HL-60/S4 (cell line): ENCODE measurements around the gene DLK1.

Source experiments
- in situ Hi-C: fragments of 300-500 bp; cut with MboI; formaldehyde crosslinking; loops from 2 replicates; pipeline ENCODE4 v1.14.3; 2022; ENCODE audit warnings: low sequenced_read_pairs

DLK1 gene

DNA sequence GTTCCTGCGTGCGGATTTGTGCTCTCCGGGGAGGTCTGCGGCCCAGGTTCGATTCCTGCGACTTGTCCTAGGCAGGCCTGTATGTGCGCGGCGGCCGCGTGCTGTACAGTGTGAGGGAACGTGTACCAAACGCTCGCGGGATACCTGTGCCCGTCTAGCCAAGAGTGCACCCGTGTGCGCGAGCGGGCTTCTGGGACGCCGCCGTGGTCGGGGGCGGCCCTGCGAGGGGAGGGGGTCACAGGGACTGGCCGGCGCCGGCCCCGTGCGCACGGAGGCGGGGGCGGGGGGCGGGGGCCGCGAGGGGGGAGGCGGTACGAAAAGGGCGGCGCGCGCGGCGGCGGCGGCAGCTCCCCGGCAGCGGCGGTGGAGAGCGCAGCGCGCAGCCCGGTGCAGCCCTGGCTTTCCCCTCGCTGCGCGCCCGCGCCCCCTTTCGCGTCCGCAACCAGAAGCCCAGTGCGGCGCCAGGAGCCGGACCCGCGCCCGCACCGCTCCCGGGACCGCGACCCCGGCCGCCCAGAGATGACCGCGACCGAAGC is at the start of gene DLK1:
TSS of gene DLK1 (plus strand) at position 343 of the 536 bp plus-strand sequence. CDS start at position 520, 177 bp downstream.
- in situ Hi-C loops = no loop called here

DNA sequence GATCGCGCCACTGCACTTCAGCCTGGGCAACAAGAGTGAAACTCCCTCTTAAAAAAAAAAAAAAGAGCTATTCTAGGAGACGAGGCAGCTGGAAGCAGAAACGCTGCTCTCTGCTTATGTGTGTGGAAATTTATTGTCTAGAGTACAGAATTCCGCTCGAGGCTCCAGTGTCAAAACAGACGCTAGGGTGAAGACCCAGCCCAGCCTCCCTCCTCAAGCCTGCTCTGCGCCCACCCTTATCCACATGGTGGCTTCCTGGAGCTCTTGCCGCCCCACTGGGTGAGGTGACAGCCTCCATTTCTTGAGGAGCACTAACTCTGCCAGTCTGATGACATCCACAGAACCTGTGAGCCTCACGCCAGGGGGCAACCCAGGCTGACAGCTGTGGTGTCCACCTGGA is 49.5 kb upstream of the DLK1 start:
- in situ Hi-C loops = no loop called here

DNA sequence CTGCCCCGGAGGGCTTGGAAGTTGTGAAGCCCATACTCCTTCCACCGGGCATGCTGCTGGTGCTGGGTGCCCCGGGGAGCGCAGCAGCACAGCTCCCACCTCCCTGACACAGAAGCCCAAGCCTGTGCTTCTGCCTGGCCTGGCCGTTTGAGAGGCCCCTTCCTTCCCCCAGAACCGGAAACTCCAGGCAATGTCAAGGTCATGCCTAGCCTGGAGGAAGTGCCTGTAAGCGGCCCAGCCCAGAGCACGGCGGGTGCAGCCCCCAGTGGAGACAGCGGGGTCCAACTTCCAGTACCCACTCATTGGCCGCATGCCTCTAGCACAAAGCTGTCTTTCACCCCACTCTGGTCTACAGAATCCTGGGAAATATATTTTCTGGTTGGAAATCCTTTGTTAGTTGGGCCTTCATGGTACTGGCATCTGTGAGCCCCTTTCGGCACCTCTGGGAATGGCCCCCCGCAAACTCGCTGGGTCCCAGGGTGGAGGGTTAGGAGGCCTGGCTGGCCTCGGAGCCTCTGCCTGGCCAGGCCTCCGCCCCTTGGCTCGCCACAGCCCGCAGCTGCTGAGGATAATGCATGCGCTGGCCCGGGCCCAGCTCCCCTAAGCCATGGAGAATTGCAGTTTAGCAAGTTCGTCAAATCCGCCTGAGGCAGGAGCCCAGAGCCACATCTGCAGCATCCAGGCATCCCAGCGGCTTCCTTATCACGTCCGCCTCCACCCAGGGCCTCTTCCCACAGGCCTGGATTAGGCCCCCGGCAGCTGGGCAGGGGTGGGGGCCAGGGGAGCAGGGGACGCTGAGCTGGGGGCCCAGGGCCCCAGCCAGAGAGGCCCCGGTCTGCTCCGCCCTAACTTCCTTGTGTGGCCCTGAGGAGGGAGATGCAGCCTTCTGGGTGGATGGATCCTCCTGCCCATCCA is 48.9 kb upstream of the DLK1 start:
- in situ Hi-C loops = no loop called here

DNA sequence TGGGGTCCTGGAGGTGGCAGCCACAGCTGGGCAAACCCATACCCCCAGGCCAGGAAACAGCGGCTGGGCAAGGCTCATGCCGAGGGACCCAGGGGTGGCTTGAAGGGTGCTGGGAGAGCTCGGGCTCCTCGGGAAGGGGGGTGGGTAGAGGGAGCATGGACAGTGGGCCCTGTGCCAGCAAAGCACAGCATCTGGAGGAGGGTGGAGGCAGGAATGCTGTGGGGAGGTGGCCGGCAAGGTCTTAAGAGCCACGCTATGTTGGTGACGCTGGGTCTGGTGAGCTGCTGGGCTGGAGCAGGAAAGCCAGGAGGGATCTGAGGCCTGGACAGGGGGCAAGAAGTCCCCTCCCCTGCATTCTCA is 48.2 kb upstream of the DLK1 start:
- in situ Hi-C loops = no loop called here

DNA sequence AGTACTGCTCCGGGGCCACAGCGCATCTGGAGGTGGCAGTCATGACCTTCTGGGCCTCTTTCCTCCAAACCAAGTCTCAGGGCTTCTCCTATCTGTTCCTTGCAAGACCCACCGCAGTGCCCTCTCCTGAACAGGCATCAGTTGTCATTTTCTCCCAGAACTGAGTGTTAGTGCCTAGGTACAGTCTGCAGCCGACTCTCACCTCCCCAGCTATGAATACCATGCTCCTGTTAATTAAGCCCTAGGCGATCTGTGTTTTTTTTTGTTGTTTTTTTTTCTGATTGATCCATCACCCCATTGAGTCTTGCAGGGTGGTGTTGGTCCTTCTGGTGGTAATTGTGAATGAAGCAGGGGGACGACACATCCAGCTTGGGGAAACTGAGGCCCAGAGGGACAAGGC is 47.5 kb upstream of the DLK1 start:
- in situ Hi-C loops = no loop called here

DNA sequence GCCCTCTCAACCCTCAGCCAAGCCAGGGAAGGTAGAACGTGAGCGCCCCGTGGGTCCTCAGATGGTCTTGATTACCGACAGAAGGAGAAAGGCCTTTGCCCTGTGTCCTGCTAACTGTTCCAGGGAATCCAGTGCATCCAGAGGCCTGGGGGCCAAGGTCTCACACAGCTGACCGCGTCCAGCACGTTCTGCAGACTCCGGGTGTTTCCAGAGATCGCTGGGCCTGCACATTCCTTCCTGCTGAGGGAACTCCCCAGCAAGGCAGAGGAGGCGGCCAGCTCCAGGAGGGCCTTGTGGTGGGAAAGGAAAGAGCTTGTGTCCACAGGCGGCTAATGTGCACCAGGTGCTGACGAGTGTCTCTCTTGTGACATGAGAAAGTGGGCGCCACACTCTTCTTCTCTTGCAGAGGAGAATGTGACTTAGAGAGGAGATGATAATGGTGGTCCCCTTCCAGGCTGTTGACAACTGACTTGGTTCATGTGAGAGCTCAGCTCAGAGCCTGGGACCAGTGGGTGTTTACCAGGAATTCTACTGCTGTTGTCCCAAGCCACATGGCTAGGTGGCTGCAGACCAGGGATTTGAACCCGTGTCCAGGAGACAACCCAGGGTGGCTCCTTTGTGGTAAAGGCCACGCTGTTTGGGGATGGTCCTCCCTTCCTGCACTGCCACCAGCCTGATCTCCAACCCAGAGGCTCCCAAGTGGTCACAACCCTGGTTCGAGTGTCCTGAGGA is 46.8 kb upstream of the DLK1 start:
- in situ Hi-C loops = no loop called here

DNA sequence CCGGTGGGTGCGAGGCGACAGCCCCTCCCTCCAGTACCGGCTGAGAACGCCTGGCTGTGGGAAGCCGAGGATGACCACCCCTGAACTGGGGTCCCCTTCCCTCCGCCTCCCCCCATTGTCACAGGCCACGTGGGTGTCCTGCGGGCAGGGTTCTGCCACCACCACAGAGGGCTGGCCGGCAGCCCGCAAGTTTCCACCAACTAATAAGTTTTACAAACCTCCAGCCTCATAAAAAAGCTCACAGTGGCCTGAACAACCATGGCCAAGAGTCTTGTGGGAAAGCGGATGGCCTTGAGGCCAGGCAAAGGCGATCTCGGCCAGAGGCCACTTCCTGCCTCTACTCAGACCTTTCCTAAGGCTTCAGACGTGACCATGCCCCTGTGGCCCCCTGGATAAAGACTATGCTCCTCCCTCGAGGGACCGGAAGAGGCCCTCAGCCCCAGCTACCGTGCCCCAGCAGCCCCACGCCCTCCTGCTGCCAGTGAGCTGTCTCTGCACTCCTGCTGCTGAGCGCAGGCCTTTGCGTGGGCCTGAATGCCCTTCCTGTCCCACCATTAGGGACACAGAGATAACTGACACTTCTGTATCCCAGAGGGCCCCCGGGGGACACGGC is 46.1 kb upstream of the DLK1 start:
- in situ Hi-C loops = no loop called here

DNA sequence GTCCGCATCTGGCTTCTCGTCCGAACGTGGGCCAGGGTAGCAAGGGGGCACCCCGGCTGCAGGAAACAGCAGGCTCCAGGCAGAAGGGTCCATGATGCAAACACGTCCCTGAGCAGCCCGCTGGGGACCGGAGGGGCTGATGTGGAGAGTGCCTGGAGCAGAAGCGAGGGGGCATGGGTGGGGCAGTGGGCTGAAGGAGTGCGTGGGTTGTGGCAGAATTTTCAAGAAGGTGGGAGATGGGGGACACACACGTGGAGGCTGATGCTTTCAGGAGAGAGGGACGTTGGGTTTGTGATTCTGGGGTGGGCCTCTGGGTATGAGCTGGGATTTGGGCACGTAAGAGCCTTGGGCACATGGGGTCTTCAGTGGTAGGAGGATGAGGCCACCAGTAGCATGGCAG is 45.6 kb upstream of the DLK1 start:
- in situ Hi-C loops = no loop called here

DNA sequence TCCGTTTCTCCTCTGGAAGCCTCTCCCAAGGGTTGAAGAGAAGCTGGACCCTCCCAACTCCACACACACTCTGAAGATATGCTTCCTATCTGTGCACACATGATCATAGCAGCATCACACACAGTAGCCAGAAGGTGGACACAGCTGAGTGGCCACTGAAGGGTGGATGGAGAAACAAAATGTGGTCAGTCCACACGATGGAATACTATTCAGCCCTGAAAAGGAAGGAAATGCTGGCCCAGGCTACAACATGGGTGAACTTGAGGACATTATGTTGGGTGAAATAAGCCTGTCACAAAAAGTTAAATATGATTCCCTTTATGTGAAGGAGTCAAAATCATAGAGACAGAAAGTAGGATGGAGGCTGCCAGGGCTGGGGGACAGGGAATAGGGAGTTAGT is 43.9 kb upstream of the DLK1 start:
- in situ Hi-C loops = no loop called here

DNA sequence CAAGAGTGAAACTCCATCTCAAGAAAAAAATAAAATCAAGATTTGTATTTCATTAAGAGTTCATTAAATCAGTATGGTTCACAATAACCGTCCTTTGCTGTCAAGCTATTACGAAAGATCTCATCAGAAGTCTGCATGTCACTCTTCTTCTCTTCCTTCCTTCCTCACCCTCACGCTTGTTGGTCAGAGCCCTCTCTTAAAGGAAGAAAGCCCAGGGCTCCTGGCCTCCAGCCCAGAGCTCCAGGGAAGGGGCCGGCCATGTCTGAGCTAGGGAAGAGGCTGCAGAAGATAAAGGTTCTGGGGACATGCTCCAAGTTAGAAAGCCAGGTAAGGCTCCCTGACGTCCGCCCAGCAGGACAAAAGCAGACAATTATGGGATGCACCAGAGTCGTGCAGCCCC is 43.1 kb upstream of the DLK1 start:
- in situ Hi-C loops = no loop called here

DNA sequence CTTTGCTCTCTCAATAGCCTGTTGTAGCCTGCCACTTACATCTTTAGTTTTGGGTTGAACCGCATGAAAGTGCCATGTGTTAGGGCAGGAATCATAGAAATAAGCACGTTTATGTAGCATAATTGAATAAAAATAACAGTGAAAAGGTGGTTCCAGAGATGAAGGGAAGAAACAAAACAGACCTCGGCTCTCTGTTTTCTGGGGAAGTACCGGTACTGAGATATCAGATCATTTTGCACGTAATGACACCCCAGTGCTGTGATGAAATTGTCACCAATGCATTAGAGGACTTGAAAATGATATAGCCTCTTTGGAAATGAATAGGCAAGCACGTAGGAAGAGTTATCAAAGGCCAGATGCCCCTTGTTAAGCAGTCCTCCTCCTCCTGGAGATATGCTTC is 42.5 kb upstream of the DLK1 start:
- in situ Hi-C loops = no loop called here

DNA sequence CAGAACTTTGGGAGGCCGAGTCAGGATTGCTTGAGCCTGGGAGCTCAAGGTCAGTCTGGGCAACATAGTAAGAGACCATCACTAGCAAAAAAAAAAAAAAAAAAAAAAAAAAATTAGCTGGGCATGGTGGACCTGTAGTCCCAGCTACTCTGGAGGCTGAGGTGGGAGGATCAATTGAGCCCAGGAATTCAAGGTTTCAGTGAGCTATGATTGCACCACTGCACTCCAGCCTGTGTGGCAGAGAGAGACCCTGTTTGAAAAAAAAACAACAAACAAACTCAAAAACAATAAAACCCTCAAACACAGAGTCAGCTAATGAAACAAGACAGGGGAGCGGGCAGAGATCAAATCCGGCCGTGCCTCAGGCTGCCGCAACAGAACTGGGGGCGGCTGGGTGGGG is 41.7 kb upstream of the DLK1 start:
- in situ Hi-C loops = no loop called here

DNA sequence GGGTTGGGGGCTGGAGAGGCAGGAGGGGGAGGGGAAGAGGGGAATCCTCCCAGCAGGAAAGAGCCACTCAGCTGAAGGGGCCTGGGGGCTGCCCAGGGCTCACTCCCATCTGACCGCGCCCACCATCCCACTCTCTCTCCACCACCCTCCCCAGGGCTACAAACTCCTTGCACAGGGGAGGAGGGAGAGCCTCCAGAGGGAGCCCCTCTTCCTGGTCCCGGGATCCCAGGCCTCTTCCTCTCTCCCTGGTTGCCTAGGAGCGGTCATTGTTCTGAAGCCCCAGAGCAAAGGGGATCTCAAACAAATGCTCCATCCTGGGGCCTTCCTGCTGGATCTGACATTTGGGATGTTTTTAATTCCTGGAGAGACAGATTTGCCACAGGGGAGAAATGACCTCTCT is 39.8 kb upstream of the DLK1 start:
- in situ Hi-C loops = no loop called here

DNA sequence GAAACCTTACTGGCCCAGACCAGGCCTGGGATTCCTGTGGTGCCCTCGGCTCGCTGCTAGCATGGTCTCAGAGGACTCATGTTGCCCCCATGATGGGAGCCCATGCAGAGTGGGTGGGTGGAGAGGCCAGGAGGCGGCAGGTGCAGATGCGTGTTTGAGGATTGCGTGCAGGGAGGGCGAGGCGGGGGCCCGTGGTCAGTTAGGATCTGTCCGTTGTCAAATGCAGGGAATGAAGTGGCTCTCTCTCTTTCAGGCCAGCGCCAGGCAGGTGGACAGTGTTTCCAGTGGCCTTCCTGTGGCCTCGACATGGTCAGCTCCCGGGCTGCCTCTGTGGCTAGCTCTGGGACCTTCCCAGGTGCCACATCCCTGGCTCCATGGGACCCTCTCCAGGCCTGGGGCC is 39.3 kb upstream of the DLK1 start:
- in situ Hi-C loops = no loop called here

DNA sequence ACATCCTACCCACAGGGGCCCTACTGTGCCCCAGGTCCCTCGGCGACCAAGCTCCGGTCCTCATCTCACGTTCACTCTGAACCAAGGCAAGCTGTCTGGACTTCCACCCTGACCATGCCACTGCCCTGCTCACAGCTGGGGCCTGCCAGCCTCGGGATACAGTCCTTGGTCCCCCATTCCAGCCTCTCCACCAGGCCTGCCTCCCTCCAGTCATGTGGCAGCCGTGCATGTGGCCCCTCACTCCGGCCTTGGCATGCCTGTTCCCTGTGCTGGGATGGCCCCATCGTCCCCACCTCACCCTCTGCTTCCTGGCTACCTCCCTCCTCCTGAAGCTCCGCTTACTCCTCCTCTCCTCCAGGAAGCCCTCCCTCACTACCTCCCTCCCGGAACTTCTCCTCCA is 38.6 kb upstream of the DLK1 start:
- in situ Hi-C loops = no loop called here

DNA sequence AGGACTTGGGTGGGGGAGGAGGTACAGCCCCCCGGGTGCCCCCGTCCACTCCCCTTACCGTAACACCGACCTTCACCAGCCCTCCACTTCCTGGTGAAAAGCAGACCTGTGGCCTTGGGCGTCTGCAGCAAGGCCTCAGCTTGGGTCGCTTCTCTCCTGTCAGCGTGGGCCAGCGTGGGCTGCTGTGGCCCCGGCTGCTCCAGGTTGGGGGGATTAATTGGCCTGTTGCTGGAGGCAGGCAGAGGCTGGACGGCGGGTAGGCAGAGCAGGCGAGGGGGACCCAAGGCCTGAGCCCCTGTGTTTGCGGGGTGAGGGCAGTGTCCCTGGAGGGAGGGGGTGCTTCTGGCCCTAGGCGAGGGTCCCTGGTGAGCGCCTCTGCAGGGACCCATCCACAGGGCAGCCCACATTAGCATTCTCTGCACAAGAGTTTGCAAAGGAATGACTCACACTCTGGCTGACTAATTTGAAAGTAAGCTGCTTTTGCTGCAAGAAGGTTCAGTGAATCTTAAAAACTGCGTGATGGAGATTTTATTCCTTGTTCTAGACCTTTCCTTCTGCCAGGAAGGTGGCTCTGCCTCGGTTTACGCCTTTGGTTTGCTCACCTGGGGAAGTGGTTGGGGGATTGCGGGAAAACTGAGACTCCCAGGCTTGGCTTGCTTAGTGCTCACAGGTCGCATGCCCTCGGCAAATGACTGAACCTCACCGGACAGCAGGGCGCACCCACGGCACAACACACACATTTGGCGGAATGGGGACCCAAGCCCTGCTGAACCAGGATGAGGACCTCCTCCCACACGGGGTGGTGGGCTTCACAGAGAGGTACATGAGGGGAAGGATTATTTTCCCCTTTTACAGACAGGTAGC is 37.9 kb upstream of the DLK1 start:
- in situ Hi-C loops = no loop called here

DNA sequence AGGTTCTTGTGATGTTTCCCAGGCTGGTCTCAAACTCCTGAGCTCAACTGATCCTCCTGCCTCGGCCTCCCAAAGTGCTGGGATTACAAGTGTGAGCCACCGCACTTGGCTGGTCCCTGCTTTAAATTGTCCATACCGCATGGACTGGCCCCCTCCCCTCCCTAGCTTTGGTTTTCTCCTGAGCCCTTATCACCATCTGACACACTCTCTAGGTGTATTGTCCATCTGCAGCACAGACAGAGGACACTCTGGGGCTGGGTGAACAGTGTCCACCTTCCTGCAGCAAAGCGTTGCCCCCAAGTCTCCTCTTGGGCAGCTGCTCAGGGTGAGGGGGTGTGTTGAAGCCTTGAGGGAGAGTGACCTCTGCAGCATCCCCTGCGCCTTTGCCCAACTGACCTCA is 36.0 kb upstream of the DLK1 start:
- in situ Hi-C loops = no loop called here

DNA sequence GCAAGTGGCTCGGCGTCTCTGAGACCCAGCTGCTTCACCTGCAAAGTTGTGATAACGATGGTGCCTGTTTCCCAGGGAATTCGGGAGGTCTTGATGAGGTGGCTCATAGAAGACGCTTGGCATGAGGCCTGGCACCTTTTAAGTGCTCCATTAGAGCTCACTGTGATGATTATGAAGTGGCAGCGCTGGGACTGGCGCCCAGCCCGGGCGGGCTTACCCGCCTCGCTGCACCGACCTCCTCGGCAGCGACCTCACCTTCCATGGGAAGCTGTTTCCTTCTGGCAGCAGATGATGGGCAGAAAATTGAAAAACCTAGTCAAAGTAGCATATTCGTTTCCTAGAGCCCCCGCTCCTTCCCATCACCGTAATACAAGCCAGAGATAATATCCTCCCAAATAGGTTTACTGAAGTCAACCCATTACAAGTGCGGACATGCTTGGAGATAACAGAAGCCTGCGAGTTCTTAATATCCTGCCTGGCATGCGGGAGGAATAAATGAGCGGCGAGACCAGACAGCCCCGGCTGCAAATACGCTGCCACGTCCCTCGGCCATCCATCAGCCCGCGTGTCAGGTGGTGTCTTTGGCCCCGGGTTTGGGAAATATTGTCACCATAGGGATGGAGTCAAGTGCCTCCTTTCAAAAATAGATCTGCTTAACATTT is 35.2 kb upstream of the DLK1 start:
- in situ Hi-C loops = no loop called here

DNA sequence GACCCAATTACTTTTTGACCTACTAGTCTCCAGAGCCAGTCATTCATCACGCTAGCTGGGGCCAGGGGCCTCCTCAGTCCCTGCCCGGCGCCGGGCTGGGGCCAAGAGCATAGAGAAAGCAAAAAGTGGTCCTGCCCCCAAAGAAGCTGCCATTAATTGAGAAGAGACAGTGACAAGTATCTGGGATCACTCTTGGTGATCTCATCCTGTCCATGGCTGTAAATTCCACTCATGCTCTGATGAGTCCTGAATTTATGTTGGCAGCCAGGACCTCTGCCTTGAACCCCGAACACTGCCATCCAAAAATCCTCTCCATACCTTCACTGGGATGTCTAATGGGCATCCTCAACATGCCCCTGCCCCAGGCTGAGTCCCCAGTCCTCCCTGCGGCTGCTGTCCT is 34.4 kb upstream of the DLK1 start:
- in situ Hi-C loops = no loop called here

DNA sequence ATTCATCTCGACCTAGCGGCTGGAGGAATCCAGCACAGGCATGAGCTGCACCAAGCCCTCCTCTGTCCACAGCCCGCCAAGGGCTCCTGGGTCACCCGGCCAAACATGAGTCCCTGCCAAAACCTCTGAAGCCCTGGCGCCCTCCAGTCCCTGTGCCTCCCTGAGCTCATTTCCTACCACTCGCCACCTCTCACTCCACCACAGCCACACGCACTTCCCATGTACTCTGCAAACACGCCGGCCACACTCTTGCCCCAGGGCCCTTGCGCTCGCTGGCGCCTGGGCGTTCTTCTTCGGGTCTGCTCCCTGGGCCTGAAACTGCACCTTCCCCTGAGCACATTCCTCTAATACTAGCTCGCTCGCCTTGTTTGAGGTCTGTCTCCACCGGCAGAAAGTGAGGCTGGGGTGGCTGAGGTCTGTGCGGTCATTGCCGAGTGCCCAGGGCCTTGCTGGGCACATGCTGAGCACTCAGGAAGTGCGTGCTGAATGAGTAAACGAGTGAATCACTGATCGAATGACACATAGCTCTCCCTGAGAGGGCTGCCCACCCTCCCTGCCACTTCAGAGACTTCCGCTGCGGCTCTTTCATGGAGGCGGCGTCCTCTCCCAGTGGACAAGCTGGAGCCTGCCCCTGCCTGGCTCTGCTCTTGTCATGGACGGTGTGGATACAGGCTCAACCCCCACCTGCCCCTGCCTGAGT is 33.7 kb upstream of the DLK1 start:
- in situ Hi-C loops = no loop called here
